H9 (cell line): ENCODE results near the gene IFI44L. TPM values are rescaled to one million over a fixed set of nuclear protein-coding genes. Genes with fewer than 3 reads are reported as not detected.

Experiments
- DNase-seq: peaks from one replicate; pipeline ENCODE4 v3.0.0-alpha.2; 2017
- H2AFZ ChIP-seq: one replicate; pipeline ENCODE4 v1.6.1; 2013; ENCODE audit warnings: mild to moderate bottlenecking, low read length, control low read depth, moderate library complexity
- H2AK5ac ChIP-seq: 2 replicates; pipeline ENCODE4 v1.6.1; 2013; ENCODE audit warnings: low read length, control low read depth, mixed read lengths; ENCODE audit not compliant: insufficient read length
- H2BK120ac ChIP-seq: one replicate; pipeline ENCODE4 v1.6.1; 2013; ENCODE audit warnings: low read depth, mild to moderate bottlenecking, low read length, control low read depth, inconsistent platforms; ENCODE audit not compliant: poor library complexity, severe bottlenecking
- H2BK12ac ChIP-seq: 2 replicates; pipeline ENCODE4 v1.6.1; 2013; ENCODE audit warnings: low read length, control low read depth, mixed read lengths, low read depth; ENCODE audit not compliant: insufficient read length
- H2BK15ac ChIP-seq: 2 replicates; pipeline ENCODE4 v1.6.1; 2013; ENCODE audit warnings: low read depth, low read length, control low read depth
- H2BK20ac ChIP-seq: one replicate; pipeline ENCODE4 v1.6.1; 2013; ENCODE audit warnings: low read depth, mild to moderate bottlenecking, low read length, control low read depth, inconsistent platforms; ENCODE audit not compliant: poor library complexity, severe bottlenecking
- H2BK5ac ChIP-seq: 2 replicates; pipeline ENCODE4 v1.6.1; 2013; ENCODE audit warnings: low read length, control low read depth, mixed read lengths; ENCODE audit not compliant: insufficient read length
- H3K14ac ChIP-seq: 2 replicates; pipeline ENCODE4 v1.6.1; 2013; ENCODE audit warnings: low read length, control low read depth; ENCODE audit not compliant: insufficient read depth
- H3K18ac ChIP-seq: 2 replicates; pipeline ENCODE4 v1.6.1; 2013; ENCODE audit warnings: low read depth, mild to moderate bottlenecking, mixed read lengths, low read length, control low read depth; ENCODE audit not compliant: insufficient read length
- H3K23ac ChIP-seq: 2 replicates; pipeline ENCODE4 v1.6.1; 2013; ENCODE audit warnings: low read length, control low read depth, mixed read lengths, low read depth; ENCODE audit not compliant: insufficient read length
- H3K23me2 ChIP-seq: 2 replicates; pipeline ENCODE4 v1.6.1; 2013; ENCODE audit warnings: low read depth, mild to moderate bottlenecking, mixed read lengths, low read length, control low read depth; ENCODE audit not compliant: insufficient read length, poor library complexity, severe bottlenecking
- H3K27ac ChIP-seq: 2 replicates; pipeline ENCODE4 v1.5.1; 2013; ENCODE audit warnings: low read length, control low read depth, mixed read lengths, low read depth; ENCODE audit not compliant: insufficient read length
- H3K27me3 ChIP-seq: 2 replicates; pipeline ENCODE4 v1.6.1; 2013; ENCODE audit warnings: low read length, control low read depth, inconsistent platforms; ENCODE audit not compliant: insufficient read depth
- H3K4ac ChIP-seq: 2 replicates; pipeline ENCODE4 v1.6.1; 2013; ENCODE audit warnings: low read depth, mild to moderate bottlenecking, control low read depth, inconsistent platforms, low read length, moderate library complexity
- H3K4me1 ChIP-seq: 2 replicates; pipeline ENCODE4 v1.6.1; 2013; ENCODE audit warnings: low read length, control low read depth, inconsistent platforms; ENCODE audit not compliant: insufficient read depth
- H3K4me2 ChIP-seq: 2 replicates; pipeline ENCODE4 v1.6.1; 2013; ENCODE audit warnings: low read length, control low read depth, mixed read lengths; ENCODE audit not compliant: insufficient read length, insufficient read depth
- H3K56ac ChIP-seq: 2 replicates; pipeline ENCODE4 v1.6.1; 2013; ENCODE audit warnings: low read depth, mild to moderate bottlenecking, mixed read lengths, low read length, control low read depth; ENCODE audit not compliant: insufficient read length
- H3K79me1 ChIP-seq: 2 replicates; pipeline ENCODE4 v1.6.1; 2013; ENCODE audit warnings: low read depth, mild to moderate bottlenecking, moderate library complexity, low read length, control low read depth, inconsistent platforms; ENCODE audit not compliant: insufficient read depth, poor library complexity, severe bottlenecking
- H3K79me2 ChIP-seq: 2 replicates; pipeline ENCODE4 v1.6.1; 2013; ENCODE audit warnings: low read length, control low read depth, inconsistent platforms; ENCODE audit not compliant: insufficient read depth
- H3K9ac ChIP-seq: 2 replicates; pipeline ENCODE4 v1.6.1; 2013; ENCODE audit warnings: low read length, control low read depth, mixed read lengths; ENCODE audit not compliant: insufficient read length; ENCODE audit errors: extremely low read depth
- H3K9me3 ChIP-seq: one replicate; pipeline ENCODE4 v1.6.1; 2013; ENCODE audit warnings: low read depth, low read length, inconsistent platforms; ENCODE audit not compliant: control insufficient read depth
- H3T11ph ChIP-seq: one replicate; pipeline ENCODE4 v1.6.1; 2013; ENCODE audit warnings: mild to moderate bottlenecking, low read length, control low read depth, inconsistent platforms
- H4K20me1 ChIP-seq: one replicate; pipeline ENCODE4 v1.6.1; 2013; ENCODE audit not compliant: control insufficient read depth, insufficient read length, insufficient read depth
- H4K5ac ChIP-seq: 2 replicates; pipeline ENCODE4 v1.6.1; 2013; ENCODE audit warnings: low read depth, mild to moderate bottlenecking, mixed read lengths, low read length, control low read depth; ENCODE audit not compliant: insufficient read length
- H4K8ac ChIP-seq: replicated peaks from 2 replicates; pipeline ENCODE4 v1.6.1; 2013; ENCODE audit warnings: low read length, control low read depth, mixed read lengths, low read depth; ENCODE audit not compliant: insufficient read length
- H4K91ac ChIP-seq: 2 replicates; pipeline ENCODE4 v1.6.1; 2013; ENCODE audit warnings: low read depth, mild to moderate bottlenecking, moderate library complexity, mixed read lengths, low read length, control low read depth; ENCODE audit not compliant: insufficient read length
- H3K27ac Mint-ChIP-seq, 3 experiments: 2 replicates in 2 of 3; 3 replicates in 1 of 3; pipeline ENCODE4 v1.8.0; 2020 to 2021; ENCODE audit warnings: mixed read lengths in 3 of 3, mild to moderate bottlenecking in 1 of 3, moderate library complexity in 1 of 3
- H3K27me3 Mint-ChIP-seq: 2 replicates; pipeline ENCODE4 v1.8.0; 2021; ENCODE audit warnings: low read depth, mild to moderate bottlenecking, moderate library complexity, mixed read lengths
- H3K36me3 Mint-ChIP-seq, 3 experiments: 2 replicates in 2 of 3; 3 replicates in 1 of 3; pipeline ENCODE4 v1.8.0; 2020 to 2021; ENCODE audit warnings: low read depth in 3 of 3, mixed read lengths in 3 of 3; ENCODE audit not compliant: insufficient read depth in 1 of 3
- H3K4me1 Mint-ChIP-seq, 2 experiments: 2 replicates each; pipeline ENCODE4 v1.8.0; 2020; ENCODE audit warnings: mixed read lengths in 2 of 2
- H3K4me3 Mint-ChIP-seq, 2 experiments: 2 replicates in 1 of 2; 3 replicates in 1 of 2; pipeline ENCODE4 v1.8.0; 2020 to 2021; ENCODE audit warnings: mild to moderate bottlenecking in 2 of 2, mixed read lengths in 2 of 2, moderate library complexity in 1 of 2
- H3K9me3 Mint-ChIP-seq, 2 experiments: 2 replicates in 1 of 2; 3 replicates in 1 of 2; pipeline ENCODE4 v1.8.0; 2020; ENCODE audit warnings: mild to moderate bottlenecking in 2 of 2, mixed read lengths in 2 of 2, moderate library complexity in 1 of 2
- CTCF ChIP-seq: fragments of 200-600 bp; sonication (generic); conservative IDR thresholded peaks from 3 replicates; pipeline ENCODE4 v1.8.0; 2021; ENCODE audit warnings: antibody characterized with exemption, mild to moderate bottlenecking
- WGBS: extraction: QIAGEN DNeasy Blood & Tissue Kit; methylation state at CpG from one replicate; pipeline ENCODE4 v1.1.7; 2013; ENCODE audit warnings: missing lambda C conversion rate, low lambda C conversion rate, mixed read lengths; ENCODE audit not compliant: insufficient read length; ENCODE audit errors: extremely low coverage; 5-methylcytosine and 5-hydroxymethylcytosine counted together
- total RNA-seq: library from RNA; stranded (reverse); gene quantifications from 2 replicates; pipeline ENCODE4 v1.2.1, GENCODE V29; 2021

Gene IFI44L
- total RNA-seq, 1 experiment from 2014 or later, result not detected

- H3K27ac ChIP-seq, result no peak overlapping the region
- no peaks in the 10 kb centered on the region for H3K27me3 ChIP-seq
- H3K4me3 Mint-ChIP-seq, result no peak overlapping the region
- H3K27ac Mint-ChIP-seq, result no peak overlapping the region
- H2BK5ac ChIP-seq, result no peak overlapping the region
- H3K4me2 ChIP-seq, result no peak overlapping the region
- H2AK5ac ChIP-seq, result no peak overlapping the region
- no peaks in the 10 kb centered on the region for H3K36me3 Mint-ChIP-seq
- no peak for DNase-seq
- WGBS, result no CpG with 5 or more reads among the region's 3 CpGs
- no peak overlapping the region for H3K4ac ChIP-seq
- H2BK12ac ChIP-seq, result no peak overlapping the region
- no peaks in the 10 kb centered on the region for H3K4me1 ChIP-seq
- no peak overlapping the region for H3K56ac ChIP-seq
- H2BK120ac ChIP-seq, result no peak overlapping the region
- no peak overlapping the region for H3K9ac ChIP-seq
- no peak overlapping the region for H4K8ac ChIP-seq
- no peak overlapping the region for H4K5ac ChIP-seq
- no peak overlapping the region for H2BK15ac ChIP-seq
- no peak overlapping the region for H2AFZ ChIP-seq
- H3T11ph ChIP-seq, result no peak overlapping the region
- no peak overlapping the region for H3K23ac ChIP-seq
- TF ChIP-seq CTCF, result no peak
- no peaks in the 10 kb centered on the region for H3K79me2 ChIP-seq
- no peak overlapping the region for H3K18ac ChIP-seq
- no peaks in the 10 kb centered on the region for H4K20me1 ChIP-seq
- no peaks in the 10 kb centered on the region; a peak in 1 of 5 replicates for H3K9me3 Mint-ChIP-seq
- no peaks in the 10 kb centered on the region for H3K23me2 ChIP-seq
- no peaks in the 10 kb centered on the region for H3K9me3 ChIP-seq
- H3K27me3 Mint-ChIP-seq, result peaks cover 2% of the 10 kb centered on the region; the same call in 1 of the 2 replicates
- no peaks in the 10 kb centered on the region for H3K79me1 ChIP-seq
- H3K14ac ChIP-seq, result no peak overlapping the region
- H4K91ac ChIP-seq, result no peak overlapping the region
- H2BK20ac ChIP-seq, result no peak overlapping the region
- H3K4me1 Mint-ChIP-seq, result no peaks in the 10 kb centered on the region
Measured at GRCh38 chr1:78682496-78682895, 62.2 kb downstream of the IFI44L start.
